GM19452 (cell line): Measurements from ENCODE around the gene CGN.

Source experiments
- ATAC-seq: cut with Tn5 transposase; IDR thresholded peaks from one replicate; pipeline ENCODE4 v1.9.1; 2021; ENCODE audit not compliant: unreplicated experiment

CGN gene

GRCh38 chr1:151585622-151586021 lies 74.4 kb downstream of the CGN start:
- no peak for ATAC-seq
